ENCODE data around the gene ETS2.
"Not testable (repeated sequence)": the region's sequence is repeated elsewhere in the genome, so short reads cannot be mapped to it uniquely, and the experiment has no call there.

Gene ETS2

GRCh38 chr21:38825921-38826320 is 20.2 kb downstream of the ETS2 start:
- Histone ChIP-seq H3K36me3 (ENCODE audit: control insufficient read depth, insufficient read depth, low read length) (peaks cover 2% of the 10 kb centered on the region), H3K4ac (ENCODE audit: low read depth, low read length) (no peak overlapping the region), H3K9ac (ENCODE audit: low read length) (no peak overlapping the region), H4K8ac (ENCODE audit: low read depth, low read length) (no peak overlapping the region), H3K4me3 (ENCODE audit: low read length) (no peak overlapping the region), H3K18ac (ENCODE audit: low read length) (no peak overlapping the region), H3K4me2 (ENCODE audit: low read length) (no peak overlapping the region), H3K4me1 (ENCODE audit: control insufficient read depth, low read depth, low read length) (no peaks in the 10 kb centered on the region), H3K27ac (ENCODE audit: low read depth, low read length) (no peak overlapping the region), H4K5ac (ENCODE audit: low read length) (no peak overlapping the region), H3K79me1 (ENCODE audit: low read length) (no peaks in the 10 kb centered on the region), H2BK15ac (replicated peaks; ENCODE audit: low read depth) (no peak overlapping the region), H2BK5ac (ENCODE audit: low read length) (no peak overlapping the region), H3K79me2 (ENCODE audit: control insufficient read depth, insufficient read depth, low read length) (no peaks in the 10 kb centered on the region), H2AK5ac (ENCODE audit: low read length) (no peak overlapping the region), H3K56ac (ENCODE audit: low read length) (no peak overlapping the region), H2BK120ac (ENCODE audit: low read depth, low read length) (no peak overlapping the region), H3K27me3 (ENCODE audit: insufficient read depth, low read length, poor library complexity) (no peaks in the 10 kb centered on the region), H3K23ac (ENCODE audit: low read length) (no peak overlapping the region)
- WGBS (ENCODE audit: extremely low coverage, insufficient coverage, low lambda C conversion rate): no CpG with 5 or more reads among the region's 2 CpGs
- no peak for DNase-seq

GRCh38 chr21:38828111-38828510 is 22.4 kb downstream of the ETS2 start:
- H4K8ac ChIP-seq (ENCODE audit: low read depth, low read length); H3K18ac ChIP-seq (ENCODE audit: low read length); H3K4ac ChIP-seq (ENCODE audit: low read depth, low read length); H2AK5ac ChIP-seq (ENCODE audit: low read length); H3K9ac ChIP-seq (ENCODE audit: low read length); H2BK120ac ChIP-seq (ENCODE audit: low read depth, low read length); H3K56ac ChIP-seq (ENCODE audit: low read length); H3K79me2 ChIP-seq (ENCODE audit: control insufficient read depth, insufficient read depth, low read length); H3K36me3 ChIP-seq (ENCODE audit: control insufficient read depth, insufficient read depth, low read length); H3K4me3 ChIP-seq (ENCODE audit: low read length); H3K79me1 ChIP-seq (ENCODE audit: low read length); H3K4me2 ChIP-seq (ENCODE audit: low read length); H2BK15ac ChIP-seq (replicated peaks; ENCODE audit: low read depth); H2BK5ac ChIP-seq (ENCODE audit: low read length); H3K23ac ChIP-seq (ENCODE audit: low read length); H3K27ac ChIP-seq (ENCODE audit: low read depth, low read length); H3K27me3 ChIP-seq (ENCODE audit: insufficient read depth, low read length, poor library complexity); H4K5ac ChIP-seq (ENCODE audit: low read length); H3K4me1 ChIP-seq (ENCODE audit: control insufficient read depth, low read depth, low read length); DNase-seq: not testable (repeated sequence)
- no CpG with 5 or more reads among the region's 7 CpGs for WGBS (ENCODE audit: extremely low coverage, insufficient coverage, low lambda C conversion rate)

- H3K18ac ChIP-seq (ENCODE audit: low read length): no peak overlapping the region
- no peaks in the 10 kb centered on the region for H3K36me3 ChIP-seq (ENCODE audit: control insufficient read depth, insufficient read depth, low read length)
- no peak overlapping the region for H4K5ac ChIP-seq (ENCODE audit: low read length)
- H3K56ac ChIP-seq (ENCODE audit: low read length): no peak overlapping the region
- no peak overlapping the region for H2BK15ac ChIP-seq (replicated peaks; ENCODE audit: low read depth)
- no peak overlapping the region for H2BK120ac ChIP-seq (ENCODE audit: low read depth, low read length)
- H2AK5ac ChIP-seq (ENCODE audit: low read length): no peak overlapping the region
- H3K27me3 ChIP-seq (ENCODE audit: insufficient read depth, low read length, poor library complexity): no peaks in the 10 kb centered on the region
- H3K4me2 ChIP-seq (ENCODE audit: low read length): no peak overlapping the region
- H3K4me1 ChIP-seq (ENCODE audit: control insufficient read depth, low read depth, low read length): no peaks in the 10 kb centered on the region
- no CpG with 5 or more reads among the region's 2 CpGs for WGBS (ENCODE audit: extremely low coverage, insufficient coverage, low lambda C conversion rate)
- H3K27ac ChIP-seq (ENCODE audit: low read depth, low read length): no peak overlapping the region
- no peak overlapping the region for H3K9ac ChIP-seq (ENCODE audit: low read length)
- no peak overlapping the region for H4K8ac ChIP-seq (ENCODE audit: low read depth, low read length)
- H3K79me1 ChIP-seq (ENCODE audit: low read length): no peaks in the 10 kb centered on the region
- no peak overlapping the region for H3K4ac ChIP-seq (ENCODE audit: low read depth, low read length)
- no peaks in the 10 kb centered on the region for H3K79me2 ChIP-seq (ENCODE audit: control insufficient read depth, insufficient read depth, low read length)
- no peak overlapping the region for H2BK5ac ChIP-seq (ENCODE audit: low read length)
- H3K23ac ChIP-seq (ENCODE audit: low read length): no peak overlapping the region
- no peak for DNase-seq
- no peak overlapping the region for H3K4me3 ChIP-seq (ENCODE audit: low read length)
Measured at GRCh38 chr21:38830671-38831525, 25.2 kb downstream of the ETS2 start.

- Histone ChIP-seq H4K8ac (ENCODE audit: low read depth, low read length) (no peak overlapping the region), H3K4me3 (ENCODE audit: low read length) (no peak overlapping the region), H2BK15ac (replicated peaks; ENCODE audit: low read depth) (no peak overlapping the region), H4K5ac (ENCODE audit: low read length) (no peak overlapping the region), H3K27me3 (ENCODE audit: insufficient read depth, low read length, poor library complexity) (no peaks in the 10 kb centered on the region), H3K4me1 (ENCODE audit: control insufficient read depth, low read depth, low read length) (no peaks in the 10 kb centered on the region), H3K36me3 (ENCODE audit: control insufficient read depth, insufficient read depth, low read length) (no peaks in the 10 kb centered on the region), H3K9ac (ENCODE audit: low read length) (no peak overlapping the region), H3K56ac (ENCODE audit: low read length) (no peak overlapping the region), H3K18ac (ENCODE audit: low read length) (no peak overlapping the region), H3K4ac (ENCODE audit: low read depth, low read length) (no peak overlapping the region), H3K79me1 (ENCODE audit: low read length) (no peaks in the 10 kb centered on the region), H2BK120ac (ENCODE audit: low read depth, low read length) (no peak overlapping the region), H3K23ac (ENCODE audit: low read length) (no peak overlapping the region), H3K79me2 (ENCODE audit: control insufficient read depth, insufficient read depth, low read length) (no peaks in the 10 kb centered on the region), H3K27ac (ENCODE audit: low read depth, low read length) (no peak overlapping the region), H2BK5ac (ENCODE audit: low read length) (no peak overlapping the region), H3K4me2 (ENCODE audit: low read length) (no peak overlapping the region), H2AK5ac (ENCODE audit: low read length) (no peak overlapping the region)
- no peak for DNase-seq
- no CpG with 5 or more reads among the region's 7 CpGs for WGBS (ENCODE audit: extremely low coverage, insufficient coverage, low lambda C conversion rate)
Measured at GRCh38 chr21:38831526-38832467, 26.1 kb downstream of the ETS2 start.

GRCh38 chr21:38832664-38833063 is 26.9 kb downstream of the ETS2 start:
- Histone ChIP-seq H3K27ac (ENCODE audit: low read depth, low read length) (no peak overlapping the region), H3K4me1 (ENCODE audit: control insufficient read depth, low read depth, low read length) (no peaks in the 10 kb centered on the region), H3K4me3 (ENCODE audit: low read length) (no peak overlapping the region), H4K8ac (ENCODE audit: low read depth, low read length) (no peak overlapping the region), H3K23ac (ENCODE audit: low read length) (no peak overlapping the region), H3K18ac (ENCODE audit: low read length) (no peak overlapping the region), H4K5ac (ENCODE audit: low read length) (no peak overlapping the region), H3K4me2 (ENCODE audit: low read length) (no peak overlapping the region), H3K79me2 (ENCODE audit: control insufficient read depth, insufficient read depth, low read length) (no peaks in the 10 kb centered on the region), H3K27me3 (ENCODE audit: insufficient read depth, low read length, poor library complexity) (no peaks in the 10 kb centered on the region), H3K56ac (ENCODE audit: low read length) (no peak overlapping the region), H2BK5ac (ENCODE audit: low read length) (no peak overlapping the region), H2BK15ac (replicated peaks; ENCODE audit: low read depth) (no peak overlapping the region), H3K4ac (ENCODE audit: low read depth, low read length) (no peak overlapping the region), H3K36me3 (ENCODE audit: control insufficient read depth, insufficient read depth, low read length) (no peaks in the 10 kb centered on the region), H3K79me1 (ENCODE audit: low read length) (no peaks in the 10 kb centered on the region), H2AK5ac (ENCODE audit: low read length) (no peak overlapping the region), H2BK120ac (ENCODE audit: low read depth, low read length) (no peak overlapping the region), H3K9ac (ENCODE audit: low read length) (no peak overlapping the region)
- no peak for DNase-seq
- WGBS (ENCODE audit: extremely low coverage, insufficient coverage, low lambda C conversion rate): no CpG with 5 or more reads among the region's 3 CpGs

Measured in mesendoderm (in vitro differentiated cells).